ENCODE results near the gene FBXW7.

DNA sequence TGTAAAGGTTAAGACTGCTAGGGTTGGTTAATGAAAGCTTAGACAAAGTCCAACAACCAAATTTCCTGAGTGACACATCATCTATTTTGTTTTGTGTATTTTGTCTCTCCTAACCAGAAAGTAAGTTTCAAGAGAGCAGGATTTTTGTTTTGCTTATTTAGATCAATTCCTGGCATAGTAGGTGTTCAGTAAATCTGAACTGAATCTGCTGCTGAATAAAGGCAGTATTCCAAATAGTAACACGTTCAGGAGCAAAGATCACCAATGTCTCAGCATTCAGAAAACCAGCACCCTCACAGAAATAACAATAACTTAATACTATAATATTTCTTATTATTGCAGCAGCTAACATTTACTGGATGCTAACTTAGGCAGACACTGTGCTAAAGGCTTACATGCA lies 12.2 kb downstream of the FBXW7 start:
- TF ChIP-seq, protein P1, sequence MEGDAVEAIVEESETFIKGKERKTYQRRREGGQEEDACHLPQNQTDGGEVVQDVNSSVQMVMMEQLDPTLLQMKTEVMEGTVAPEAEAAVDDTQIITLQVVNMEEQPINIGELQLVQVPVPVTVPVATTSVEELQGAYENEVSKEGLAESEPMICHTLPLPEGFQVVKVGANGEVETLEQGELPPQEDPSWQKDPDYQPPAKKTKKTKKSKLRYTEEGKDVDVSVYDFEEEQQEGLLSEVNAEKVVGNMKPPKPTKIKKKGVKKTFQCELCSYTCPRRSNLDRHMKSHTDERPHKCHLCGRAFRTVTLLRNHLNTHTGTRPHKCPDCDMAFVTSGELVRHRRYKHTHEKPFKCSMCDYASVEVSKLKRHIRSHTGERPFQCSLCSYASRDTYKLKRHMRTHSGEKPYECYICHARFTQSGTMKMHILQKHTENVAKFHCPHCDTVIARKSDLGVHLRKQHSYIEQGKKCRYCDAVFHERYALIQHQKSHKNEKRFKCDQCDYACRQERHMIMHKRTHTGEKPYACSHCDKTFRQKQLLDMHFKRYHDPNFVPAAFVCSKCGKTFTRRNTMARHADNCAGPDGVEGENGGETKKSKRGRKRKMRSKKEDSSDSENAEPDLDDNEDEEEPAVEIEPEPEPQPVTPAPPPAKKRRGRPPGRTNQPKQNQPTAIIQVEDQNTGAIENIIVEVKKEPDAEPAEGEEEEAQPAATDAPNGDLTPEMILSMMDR (conservative IDR thresholded peaks at IDR 0.05 in 1 of 2, IDR thresholded peaks at IDR 0.05 in 1 of 2; ENCODE audit: low read depth in 1 of 2, low read length in 2 of 2) = no peak
- TF ChIP-seq EZH2 (IDR thresholded peaks at IDR 0.05; ENCODE audit: low read length, missing control alignments) = no peak
